Ovary (tissue), 3 donors: Measurements from ENCODE around the gene TSC2.

Source experiments
- CTCF ChIP-seq, 3 donors: fragments of 450-650 bp in 2 of 3; fragments of 200-600 bp in 1 of 3; IDR thresholded peaks; one replicate each; pipeline versions ENCODE4 v1.5.1 to v1.8.0; 2016 to 2022; ENCODE audit warnings: antibody characterized with exemption in 3 of 3, mild to moderate bottlenecking in 1 of 3
- EP300 ChIP-seq: sonication (generic); formaldehyde crosslinking; IDR thresholded peaks from one replicate; pipeline ENCODE4 v1.6.1; 2017; ENCODE audit warnings: antibody characterized with exemption
- POLR2A ChIP-seq: fragments of 450-650 bp; IDR thresholded peaks from one replicate; pipeline ENCODE4 v1.6.1; 2017; ENCODE audit warnings: antibody characterized with exemption, mild to moderate bottlenecking, moderate library complexity
- donor health status: DM: no; HTN: no; CAD: no.

DNA sequence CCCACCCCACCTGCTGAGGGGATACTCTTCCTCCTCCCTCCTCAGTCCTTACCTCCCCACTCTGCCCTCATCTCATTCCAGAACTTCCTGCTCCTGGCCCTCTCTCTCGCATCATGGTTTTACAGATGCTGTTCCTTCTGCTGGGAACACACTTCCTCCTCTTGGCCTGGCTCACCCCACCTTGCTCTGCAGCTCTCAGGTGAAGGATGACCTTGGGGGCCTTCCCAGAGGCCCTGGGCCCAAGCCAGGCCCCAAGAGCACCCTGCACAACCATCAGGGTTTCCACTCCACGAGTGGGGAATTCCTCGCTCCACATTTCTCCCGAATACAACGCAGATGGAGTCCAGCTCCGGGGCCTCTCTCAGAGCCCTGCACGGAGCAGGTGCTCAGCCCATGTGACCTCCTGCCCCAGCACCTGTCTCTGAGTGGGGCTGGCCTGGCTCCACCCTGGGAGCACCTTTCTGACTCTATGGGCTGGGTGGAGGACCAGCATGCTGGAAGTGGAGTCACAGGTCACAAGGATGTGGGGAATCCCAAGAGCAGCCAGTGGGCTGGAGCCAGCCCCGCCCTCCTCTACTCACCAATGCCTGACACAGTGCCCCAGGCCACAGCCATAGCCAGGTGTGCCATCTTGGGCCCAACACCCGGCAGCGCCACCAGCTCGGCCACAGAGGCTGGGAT lies 4.7 kb upstream of the TSC2 start:
- TF ChIP-seq CTCF (IDR thresholded peaks at IDR 0.05) (no peak), POLR2A (no peak), EP300 (no peak)
